K562 (cell line): Measurements from ENCODE around the gene RPTOR. TPM values are rescaled to one million over a fixed set of nuclear protein-coding genes. Genes with fewer than 3 reads are reported as not detected.

Experiments
- ATAC-seq: fragments of 200-7000 bp; cut with Tn5 transposase; 3 replicates; pipeline ENCODE4 v1.9.1; 2020; ENCODE audit warnings: moderate library complexity
- BruUV-seq: library from RNA; stranded (reverse); fragments of 400-500 nt; replicated peaks from 2 replicates; lab custom pipeline; 2021; lab: Mats Ljungman, UMichigan
- CTCF ChIA-PET: fragments of 300-600 bp; formaldehyde crosslinking; extraction: SDS; loops from one replicate; lab custom pipeline; 2021; ENCODE audit warnings: low intra/inter-chr PET ratio; lab: Yijun Ruan, JAX
- POLR2A ChIA-PET: fragments of 300-600, 350-650 bp; sonication (Branson Sonifier 250); formaldehyde crosslinking; extraction: SDS; loops from one replicate; lab custom pipeline; 2021; ENCODE audit warnings: antibody characterized with exemption, inconsistent platforms; lab: Yijun Ruan, JAX
- DNase-seq, 4 experiments: peaks; one replicate each; pipeline versions ENCODE4 v3.0.0 to v3.0.0-alpha.2; 2011 to 2018; ENCODE audit warnings: low spot score in 3 of 4, mixed read lengths in 3 of 4; ENCODE audit errors: extremely low read depth in 1 of 4
- FAIRE-seq: peaks from 2 replicates; lab custom pipeline; 2011; peaks lifted over from hg19 to GRCh38; lab: Jason Lieb, UNC
- H2AFZ ChIP-seq: 2 replicates; pipeline ENCODE4 v1.6.0; 2011; ENCODE audit warnings: low read depth, low read length, control low read depth, inconsistent platforms
- H3K27ac ChIP-seq: fragments of 200-600 bp; 3 replicates; pipeline ENCODE4 v1.8.0; 2011; ENCODE audit warnings: low read depth, mild to moderate bottlenecking, control low read depth, inconsistent platforms, low read length, moderate library complexity, mixed read lengths; ENCODE audit errors: extremely low read depth
- H3K27me3 ChIP-seq, 2 experiments: fragments of 300-600 bp in 1 of 2; 2 replicates in 1 of 2; 3 replicates in 1 of 2; pipeline versions ENCODE4 v1.6.0 to v1.8.0; 2011; ENCODE audit warnings: inconsistent platforms in 2 of 2, low read length in 2 of 2, mild to moderate bottlenecking in 1 of 2, mixed read lengths in 1 of 2, moderate library complexity in 1 of 2; ENCODE audit not compliant: control insufficient read depth in 2 of 2, insufficient read depth in 2 of 2
- H3K36me3 ChIP-seq: fragments of 300-600 bp; 3 replicates; pipeline ENCODE4 v1.8.0; 2011; ENCODE audit warnings: mild to moderate bottlenecking, low read length, inconsistent platforms; ENCODE audit not compliant: control insufficient read depth, insufficient read depth
- H3K4me1 ChIP-seq, 2 experiments: fragments of 200-600 bp in 1 of 2; replicated peaks in 1 of 2; 2 replicates in 1 of 2; 3 replicates in 1 of 2; pipeline versions ENCODE4 v1.5.1 to v1.8.0; 2011; ENCODE audit warnings: inconsistent platforms in 2 of 2, low read length in 2 of 2, mild to moderate bottlenecking in 1 of 2, mixed read lengths in 1 of 2, moderate library complexity in 1 of 2; ENCODE audit not compliant: control insufficient read depth in 2 of 2, insufficient read depth in 2 of 2
- H3K4me2 ChIP-seq: 2 replicates; pipeline ENCODE4 v1.6.1; 2011; ENCODE audit warnings: low read length, control low read depth, inconsistent platforms, mixed read lengths; ENCODE audit not compliant: insufficient read depth
- H3K4me3 ChIP-seq: fragments of 200-600 bp; sonication (generic), shearing (Covaris generic); 2 replicates; pipeline ENCODE4 v1.5.1; 2016; ENCODE audit warnings: control low read depth, inconsistent platforms
- H3K79me2 ChIP-seq: fragments of 200-600 bp; 3 replicates; pipeline ENCODE4 v1.8.0; 2011; ENCODE audit warnings: low read length, inconsistent platforms; ENCODE audit not compliant: control insufficient read depth, insufficient read depth
- H3K9ac ChIP-seq, 2 experiments: 2 replicates each; pipeline versions ENCODE4 v1.6.0 to v1.6.1; 2011; ENCODE audit warnings: low read depth in 2 of 2, low read length in 2 of 2, control low read depth in 1 of 2, inconsistent platforms in 1 of 2, mild to moderate bottlenecking in 1 of 2, mixed read lengths in 1 of 2; ENCODE audit not compliant: insufficient read depth in 1 of 2
- H3K9me1 ChIP-seq: one replicate; pipeline ENCODE4 v1.6.0; 2011; ENCODE audit warnings: inconsistent platforms, mild to moderate bottlenecking, low read length, moderate library complexity; ENCODE audit not compliant: control insufficient read depth, insufficient read depth
- H3K9me3 ChIP-seq: replicated peaks from 2 replicates; pipeline ENCODE4 v1.5.1; 2011; ENCODE audit warnings: low read depth, low read length, inconsistent platforms; ENCODE audit not compliant: control insufficient read depth, insufficient read depth
- H4K20me1 ChIP-seq: replicated peaks from 2 replicates; pipeline ENCODE4 v1.6.1; 2011; ENCODE audit warnings: low read length, inconsistent platforms, mixed read lengths; ENCODE audit not compliant: control insufficient read depth, insufficient read depth
- IFI16 ChIP-seq: fragments of 250-450 bp; sonication (Bioruptor Pico); IDR thresholded peaks from 2 replicates; pipeline ENCODE4 v2.1.2; 2022; ENCODE audit warnings: mild to moderate bottlenecking, inconsistent platforms
- L3MBTL2 ChIP-seq: fragments of 450-650 bp; IDR thresholded peaks from 2 replicates; pipeline ENCODE4 v1.6.1; 2016; ENCODE audit warnings: mild to moderate bottlenecking, moderate library complexity
- SREBF2 ChIP-seq: sonication (generic); formaldehyde crosslinking; IDR thresholded peaks from 2 replicates; pipeline ENCODE4 v1.4.0; 2020; ENCODE audit warnings: mild to moderate bottlenecking, missing genetic modification reagents
- ZBTB7A ChIP-seq: IDR thresholded peaks from 2 replicates; pipeline ENCODE4 v1.6.1; 2011; ENCODE audit warnings: low read depth, mild to moderate bottlenecking, low read length, moderate library complexity, borderline replicate concordance; ENCODE audit not compliant: control insufficient read depth
- ZNF274 ChIP-seq: IDR thresholded peaks from 2 replicates; pipeline ENCODE4 v1.6.1; 2011; ENCODE audit warnings: low read depth, mild to moderate bottlenecking, low read length, moderate library complexity, borderline replicate concordance
- WGBS: fragments of 100-300 bp; shearing (Covaris generic); methylation state at CpG from one replicate; pipeline ENCODE4 v1.1.6; 2016; ENCODE audit warnings: low coverage, mixed read lengths; ENCODE audit not compliant: insufficient coverage; ENCODE audit errors: missing lambda C conversion rate; 5-methylcytosine and 5-hydroxymethylcytosine counted together
- in situ Hi-C: fragments of 300-500 bp; cut with MboI; formaldehyde crosslinking; loops from 4 replicates; pipeline ENCODE4 v1.15.0; 2018; ENCODE audit warnings: inconsistent platforms, mixed read lengths
- intact Hi-C: fragments of 100-400 bp; cut with micrococcal nuclease; formaldehyde crosslinking; loops from 2 replicates; pipeline ENCODE4 v1.14.2; 2022
- polyA plus RNA-seq, 8 experiments: library from polyadenylated mRNA; depleted of rRNA in 4 of 8; stranded (reverse) in 5 of 8; unstranded in 3 of 8; fragments of >200 nt; fragmentation: Nextera tagmentation in 2 of 8; fragmentation: Illumina TruSeq in 1 of 8; extraction: Ambion mirVana in 2 of 8; extraction: Trizol in 1 of 8; gene quantifications; 2 replicates each; pipeline versions ENCODE4 v1.2.1 to v1.2.3, GENCODE V29; 2011 to 2014; ENCODE audit warnings: inconsistent platforms in 1 of 8, missing spikeins in 1 of 8
- total RNA-seq, 7 experiments: library from RNA; depleted of rRNA in 6 of 7; stranded (reverse); fragments of >200 nt in 6 of 7; fragmentation: Illumina TruSeq in 2 of 7; extraction: Trizol in 2 of 7; gene quantifications; 2 replicates each; pipeline versions ENCODE4 v1.2.1 to v1.2.3, GENCODE V29; 2011 to 2021; ENCODE audit warnings: low replicate concordance in 1 of 7
- TF ChIP-seq, protein P1 (sequence below): fragments of 250-450 bp; sonication (Bioruptor Pico); IDR thresholded peaks from 2 replicates; pipeline ENCODE4 v1.8.0; 2021; ENCODE audit warnings: borderline replicate concordance, mild to moderate bottlenecking, moderate library complexity; ENCODE audit not compliant: poor library complexity, severe bottlenecking
- TF ChIP-seq, protein P2 (sequence below): fragments of 450-650 bp; IDR thresholded peaks from 2 replicates; pipeline ENCODE4 v1.6.1; 2016; ENCODE audit warnings: low read depth

RPTOR gene
- total and polyA plus RNA-seq, 9 of the 15 experiments (the other 6 are each of a cell fraction or from before 2014, with no cell fraction given): 0.24 to 54.1 (median 10.2) TPM

DNA sequence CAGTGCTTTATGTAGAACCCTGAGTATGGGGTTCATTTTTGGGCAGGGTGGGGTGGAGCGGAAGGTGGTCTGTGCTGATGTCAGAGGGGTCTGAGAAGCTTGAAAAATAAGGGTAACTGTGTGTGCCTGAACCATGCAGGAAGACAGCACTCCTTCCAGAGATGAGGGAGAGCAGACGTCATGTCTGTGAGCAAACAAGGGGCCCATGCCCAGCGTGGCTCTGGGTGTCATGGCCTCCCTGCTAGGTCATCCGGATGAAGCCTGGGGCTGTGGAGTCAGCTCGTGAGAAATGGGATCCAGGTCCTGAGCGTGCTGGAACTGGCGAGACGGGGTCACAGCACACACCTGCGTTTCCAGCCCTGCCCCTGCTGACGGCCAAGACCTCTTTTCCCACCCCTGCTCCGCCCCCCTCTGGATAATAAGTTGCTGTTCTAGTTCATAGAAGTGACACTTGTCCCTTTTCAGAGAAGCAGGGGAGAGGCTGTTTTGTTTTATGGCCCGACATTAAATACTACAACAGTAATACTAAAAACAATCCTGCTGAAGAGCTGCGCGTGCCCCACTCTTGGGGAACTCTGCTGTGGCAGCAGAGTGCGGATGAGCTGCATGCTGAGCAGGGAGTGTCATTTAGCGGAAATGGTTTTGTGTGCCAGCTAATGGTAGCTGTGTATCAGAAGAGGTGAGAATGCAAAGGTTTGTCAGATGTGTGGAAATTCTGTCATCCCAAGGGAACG is 92.6 kb downstream of the RPTOR start:
- ChIA-PET CTCF (no interaction called here), POLR2A (interaction anchor here (0.9 to 1.5 kb wide), 2 partner anchors 11 to 13 kb away, joined by 4 to 7 read pairs; no protein-coding TSS in a partner anchor)
- intact Hi-C loops: no loop called here
- Histone ChIP-seq H3K79me2 (peaks cover 64% of the 10 kb centered on the region), H3K4me2 (no peak overlapping the region), H3K4me1 (peaks cover 3 to 18% of the 10 kb centered on the region in 2 experiments; a peak in 4 of 5 replicates), H2AFZ (no peak overlapping the region), H3K27me3 (no peaks in the 10 kb centered on the region; a peak in 1 of 5 replicates), H3K9me1 (no peaks in the 10 kb centered on the region), H3K9me3 (no peaks in the 10 kb centered on the region), H3K36me3 (peaks cover 9% of the 10 kb centered on the region; the same call in 1 of the 3 replicates), H3K4me3 (no peak overlapping the region), H3K27ac (no peak overlapping the region), H4K20me1 (peaks cover 11% of the 10 kb centered on the region; the same call in 1 of the 2 replicates), H3K9ac (peak overlapping the region in 1 of 2 experiments; percentile 53; a peak in 1 of 4 replicates)
- no TSS peak for BruUV-seq
- FAIRE-seq (no peak), ATAC-seq (no peak), DNase-seq (no peak)
- WGBS: 85% methylated on average over 17 of the region's 17 CpGs
- in situ Hi-C loops: no loop called here
- no peak for TF ChIP-seq ZBTB7A
- TF ChIP-seq, protein P1, sequence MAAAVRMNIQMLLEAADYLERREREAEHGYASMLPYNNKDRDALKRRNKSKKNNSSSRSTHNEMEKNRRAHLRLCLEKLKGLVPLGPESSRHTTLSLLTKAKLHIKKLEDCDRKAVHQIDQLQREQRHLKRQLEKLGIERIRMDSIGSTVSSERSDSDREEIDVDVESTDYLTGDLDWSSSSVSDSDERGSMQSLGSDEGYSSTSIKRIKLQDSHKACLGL (CRISPR knock-in tag): no peak
- TF ChIP-seq ZNF274: no peak
- no peak for TF ChIP-seq L3MBTL2
- TF ChIP-seq, protein P2, sequence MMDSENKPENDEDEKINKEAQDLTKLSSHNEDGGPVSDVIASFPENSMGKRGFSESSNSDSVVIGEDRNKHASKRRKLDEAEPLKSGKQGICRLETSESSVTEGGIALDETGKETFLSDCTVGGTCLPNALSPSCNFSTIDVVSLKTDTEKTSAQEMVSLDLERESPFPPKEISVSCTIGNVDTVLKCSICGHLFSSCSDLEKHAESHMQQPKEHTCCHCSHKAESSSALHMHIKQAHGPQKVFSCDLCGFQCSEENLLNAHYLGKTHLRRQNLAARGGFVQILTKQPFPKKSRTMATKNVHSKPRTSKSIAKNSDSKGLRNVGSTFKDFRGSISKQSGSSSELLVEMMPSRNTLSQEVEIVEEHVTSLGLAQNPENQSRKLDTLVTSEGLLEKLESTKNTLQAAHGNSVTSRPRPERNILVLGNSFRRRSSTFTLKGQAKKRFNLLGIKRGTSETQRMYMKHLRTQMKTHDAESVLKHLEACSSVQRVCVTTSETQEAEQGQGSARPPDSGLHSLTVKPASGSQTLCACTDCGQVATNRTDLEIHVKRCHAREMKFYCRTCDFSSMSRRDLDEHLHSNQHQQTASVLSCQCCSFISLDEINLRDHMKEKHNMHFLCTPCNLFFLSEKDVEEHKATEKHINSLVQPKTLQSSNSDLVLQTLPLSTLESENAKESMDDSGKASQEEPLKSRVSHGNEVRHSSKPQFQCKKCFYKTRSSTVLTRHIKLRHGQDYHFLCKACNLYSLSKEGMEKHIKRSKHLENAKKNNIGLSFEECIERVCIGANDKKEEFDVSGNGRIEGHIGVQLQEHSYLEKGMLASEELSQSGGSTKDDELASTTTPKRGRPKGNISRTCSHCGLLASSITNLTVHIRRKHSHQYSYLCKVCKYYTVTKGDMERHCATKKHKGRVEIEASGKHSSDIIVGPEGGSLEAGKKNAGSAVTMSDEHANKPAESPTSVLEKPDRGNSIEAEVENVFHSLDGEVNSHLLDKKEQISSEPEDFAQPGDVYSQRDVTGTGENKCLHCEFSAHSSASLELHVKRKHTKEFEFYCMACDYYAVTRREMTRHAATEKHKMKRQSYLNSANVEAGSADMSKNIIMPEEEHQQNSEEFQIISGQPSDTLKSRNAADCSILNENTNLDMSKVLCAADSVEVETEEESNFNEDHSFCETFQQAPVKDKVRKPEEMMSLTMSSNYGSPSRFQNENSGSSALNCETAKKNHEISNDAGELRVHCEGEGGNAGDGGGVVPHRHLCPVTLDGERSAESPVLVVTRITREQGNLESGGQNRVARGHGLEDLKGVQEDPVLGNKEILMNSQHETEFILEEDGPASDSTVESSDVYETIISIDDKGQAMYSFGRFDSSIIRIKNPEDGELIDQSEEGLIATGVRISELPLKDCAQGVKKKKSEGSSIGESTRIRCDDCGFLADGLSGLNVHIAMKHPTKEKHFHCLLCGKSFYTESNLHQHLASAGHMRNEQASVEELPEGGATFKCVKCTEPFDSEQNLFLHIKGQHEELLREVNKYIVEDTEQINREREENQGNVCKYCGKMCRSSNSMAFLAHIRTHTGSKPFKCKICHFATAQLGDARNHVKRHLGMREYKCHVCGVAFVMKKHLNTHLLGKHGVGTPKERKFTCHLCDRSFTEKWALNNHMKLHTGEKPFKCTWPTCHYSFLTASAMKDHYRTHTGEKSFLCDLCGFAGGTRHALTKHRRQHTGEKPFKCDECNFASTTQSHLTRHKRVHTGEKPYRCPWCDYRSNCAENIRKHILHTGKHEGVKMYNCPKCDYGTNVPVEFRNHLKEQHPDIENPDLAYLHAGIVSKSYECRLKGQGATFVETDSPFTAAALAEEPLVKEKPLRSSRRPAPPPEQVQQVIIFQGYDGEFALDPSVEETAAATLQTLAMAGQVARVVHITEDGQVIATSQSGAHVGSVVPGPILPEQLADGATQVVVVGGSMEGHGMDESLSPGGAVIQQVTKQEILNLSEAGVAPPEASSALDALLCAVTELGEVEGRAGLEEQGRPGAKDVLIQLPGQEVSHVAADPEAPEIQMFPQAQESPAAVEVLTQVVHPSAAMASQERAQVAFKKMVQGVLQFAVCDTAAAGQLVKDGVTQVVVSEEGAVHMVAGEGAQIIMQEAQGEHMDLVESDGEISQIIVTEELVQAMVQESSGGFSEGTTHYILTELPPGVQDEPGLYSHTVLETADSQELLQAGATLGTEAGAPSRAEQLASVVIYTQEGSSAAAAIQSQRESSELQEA: no peak
- no peak for TF ChIP-seq SREBF2 (CRISPR knock-in tag)
- TF ChIP-seq IFI16 (CRISPR knock-in tag): no peak
